ENCODE results near the gene FUT4.

Gene FUT4

GRCh38 chr11:94590352-94591041, 46.8 kb downstream of the FUT4 start:
- DNase-seq (ENCODE audit: low read depth, low spot score): no peak
- H3K9me3 ChIP-seq (ENCODE audit: insufficient read depth, low read length): no peaks in the 10 kb centered on the region
- TF ChIP-seq SUZ12 (IDR thresholded peaks at IDR 0.05; ENCODE audit: extremely low read depth, insufficient read depth, insufficient read length) (no peak), ZNF274 (IDR thresholded peaks at IDR 0.05; ENCODE audit: low read depth, low read length) (no peak), YY1 (IDR thresholded peaks at IDR 0.05; ENCODE audit: insufficient read depth, insufficient read length) (no peak)
- no peaks in the 10 kb centered on the region for H3K4me1 ChIP-seq (ENCODE audit: insufficient read depth, insufficient read length)
- H3K36me3 ChIP-seq (ENCODE audit: insufficient read depth, insufficient read length, low read length): no peaks in the 10 kb centered on the region
- H3K27me3 ChIP-seq (ENCODE audit: insufficient read depth, insufficient read length): no peaks in the 10 kb centered on the region
- no peak overlapping the region for H3K9ac ChIP-seq (ENCODE audit: insufficient read length, low read depth)
- H3K4me3 ChIP-seq (ENCODE audit: insufficient read length, low read depth): no peak overlapping the region

GRCh38 chr11:94593030-94593429, 49.3 kb downstream of the FUT4 start:
- Histone ChIP-seq H3K27me3 (ENCODE audit: insufficient read depth, insufficient read length) (no peaks in the 10 kb centered on the region), H3K4me3 (ENCODE audit: insufficient read length, low read depth) (no peak overlapping the region), H3K4me1 (ENCODE audit: insufficient read depth, insufficient read length) (no peaks in the 10 kb centered on the region), H3K9me3 (ENCODE audit: insufficient read depth, low read length) (no peaks in the 10 kb centered on the region), H3K9ac (ENCODE audit: insufficient read length, low read depth) (no peak overlapping the region), H3K36me3 (ENCODE audit: insufficient read depth, insufficient read length, low read length) (no peaks in the 10 kb centered on the region)
- TF ChIP-seq SUZ12 (IDR thresholded peaks at IDR 0.05; ENCODE audit: extremely low read depth, insufficient read depth, insufficient read length) (no peak), YY1 (IDR thresholded peaks at IDR 0.05; ENCODE audit: insufficient read depth, insufficient read length) (no peak), ZNF274 (IDR thresholded peaks at IDR 0.05; ENCODE audit: low read depth, low read length) (no peak)
- DNase-seq (ENCODE audit: low read depth, low spot score): no peak

- Histone ChIP-seq H3K9ac (ENCODE audit: insufficient read length, low read depth) (no peak overlapping the region), H3K4me1 (ENCODE audit: insufficient read depth, insufficient read length) (no peaks in the 10 kb centered on the region), H3K4me3 (ENCODE audit: insufficient read length, low read depth) (no peak overlapping the region), H3K36me3 (ENCODE audit: insufficient read depth, insufficient read length, low read length) (no peaks in the 10 kb centered on the region), H3K27me3 (ENCODE audit: insufficient read depth, insufficient read length) (no peaks in the 10 kb centered on the region), H3K9me3 (ENCODE audit: insufficient read depth, low read length) (no peaks in the 10 kb centered on the region)
- DNase-seq (ENCODE audit: low read depth, low spot score): no peak
- TF ChIP-seq ZNF274 (IDR thresholded peaks at IDR 0.05; ENCODE audit: low read depth, low read length) (no peak), SUZ12 (IDR thresholded peaks at IDR 0.05; ENCODE audit: extremely low read depth, insufficient read depth, insufficient read length) (no peak), YY1 (IDR thresholded peaks at IDR 0.05; ENCODE audit: insufficient read depth, insufficient read length) (no peak)
Observed at GRCh38 chr11:94595076-94595475, 51.4 kb downstream of the FUT4 start.

- no peak for DNase-seq (ENCODE audit: low read depth, low spot score)
- Histone ChIP-seq H3K4me3 (ENCODE audit: insufficient read length, low read depth) (no peak overlapping the region), H3K4me1 (ENCODE audit: insufficient read depth, insufficient read length) (no peaks in the 10 kb centered on the region), H3K27me3 (ENCODE audit: insufficient read depth, insufficient read length) (no peaks in the 10 kb centered on the region), H3K9ac (ENCODE audit: insufficient read length, low read depth) (no peak overlapping the region), H3K9me3 (ENCODE audit: insufficient read depth, low read length) (no peaks in the 10 kb centered on the region), H3K36me3 (ENCODE audit: insufficient read depth, insufficient read length, low read length) (no peaks in the 10 kb centered on the region)
- TF ChIP-seq ZNF274 (IDR thresholded peaks at IDR 0.05; ENCODE audit: low read depth, low read length) (no peak), YY1 (IDR thresholded peaks at IDR 0.05; ENCODE audit: insufficient read depth, insufficient read length) (no peak), SUZ12 (IDR thresholded peaks at IDR 0.05; ENCODE audit: extremely low read depth, insufficient read depth, insufficient read length) (no peak)
Observed at GRCh38 chr11:94597896-94598295, 54.2 kb downstream of the FUT4 start.
